ENCODE data around the gene OR6C65. TPM values are rescaled to one million over a fixed set of nuclear protein-coding genes. Genes with fewer than 3 reads are reported as not detected.

Gene OR6C65
- total RNA-seq, 1 experiment from 2014 or later: not detected

GRCh38 chr12:55446326-55446725 is 46.0 kb downstream of the OR6C65 start:
- no peak for DNase-seq (ENCODE audit: low read depth)

- DNase-seq (ENCODE audit: low read depth): no peak
Observed at GRCh38 chr12:55448825-55449224, 48.5 kb downstream of the OR6C65 start.

Other genes starting within 250 kb of the OR6C65 start
- not detected in 2 replicates for gene OR10A7, start 179.5 kb upstream of the OR6C65 start, total RNA-seq (2014; rRNA removed; shearing (Covaris generic))
- not detected in 2 replicates for gene OR6C74, start 155.9 kb upstream of the OR6C65 start, total RNA-seq (2014; rRNA removed; shearing (Covaris generic))
- not detected in 2 replicates for gene OR6C6, start 104.0 kb upstream of the OR6C65 start, total RNA-seq (2014; rRNA removed; shearing (Covaris generic))
- not detected in 2 replicates for gene OR6C1, start 86.2 kb upstream of the OR6C65 start, total RNA-seq (2014; rRNA removed; shearing (Covaris generic))
- not detected in 2 replicates for gene OR6C3, start 69.8 kb upstream of the OR6C65 start, total RNA-seq (2014; rRNA removed; shearing (Covaris generic))
- not detected in 2 replicates for gene OR6C75, start 37.6 kb upstream of the OR6C65 start, total RNA-seq (2014; rRNA removed; shearing (Covaris generic))
- gene OR6C76, start 25.7 kb downstream of the OR6C65 start, total RNA-seq (2014; rRNA removed; shearing (Covaris generic)): not detected in 2 replicates
- not detected in 2 replicates for gene OR6C2, start 43.5 kb downstream of the OR6C65 start, total RNA-seq (2014; rRNA removed; shearing (Covaris generic))
- gene OR6C70, start 69.6 kb downstream of the OR6C65 start, total RNA-seq (2014; rRNA removed; shearing (Covaris generic)): not detected in 2 replicates
- gene OR6C68, start 91.8 kb downstream of the OR6C65 start, total RNA-seq (2014; rRNA removed; shearing (Covaris generic)): not detected in 2 replicates
- gene OR6C4, start 149.1 kb downstream of the OR6C65 start, total RNA-seq (2014; rRNA removed; shearing (Covaris generic)): not detected in 2 replicates
- gene OR2AP1, start 171.9 kb downstream of the OR6C65 start, total RNA-seq (2014; rRNA removed; shearing (Covaris generic)): not detected in 2 replicates
- gene OR10P1, start 236.4 kb downstream of the OR6C65 start, total RNA-seq (2014; rRNA removed; shearing (Covaris generic)): not detected in 2 replicates

Measured in M059J (cell line).